Fibroblast of peridontal ligament (primary cell): ENCODE data around the gene CMSS1.
A peak's percentile ranks its signal among the peaks of the same experiment; 100 is the strongest.

ENCODE experiments used
- DNase-seq: peaks from one replicate; pipeline ENCODE4 v3.0.0-alpha.2; 2010; ENCODE audit errors: extremely low read depth

The CMSS1 gene

DNA sequence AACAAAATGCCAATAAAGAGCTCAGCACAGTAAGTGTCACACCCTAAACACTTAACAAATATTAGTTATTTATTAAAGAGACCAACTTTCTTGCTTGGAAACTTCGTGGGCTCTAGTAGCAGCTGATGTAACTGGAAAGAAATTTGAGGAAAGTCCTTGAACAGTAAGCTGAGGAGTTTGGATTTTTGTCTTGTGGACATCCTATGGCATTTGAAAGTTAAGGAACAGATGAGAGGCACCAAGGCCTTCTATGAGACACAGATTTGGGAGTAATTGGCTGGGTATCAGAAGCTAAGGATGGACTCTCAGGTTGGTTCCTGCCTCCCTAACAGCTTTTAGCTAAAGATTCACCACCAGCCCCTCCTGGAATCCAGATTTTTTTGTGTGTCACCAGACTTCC is 356.3 kb downstream of the CMSS1 start:
- DNase-seq, result peak; percentile 29

DNA sequence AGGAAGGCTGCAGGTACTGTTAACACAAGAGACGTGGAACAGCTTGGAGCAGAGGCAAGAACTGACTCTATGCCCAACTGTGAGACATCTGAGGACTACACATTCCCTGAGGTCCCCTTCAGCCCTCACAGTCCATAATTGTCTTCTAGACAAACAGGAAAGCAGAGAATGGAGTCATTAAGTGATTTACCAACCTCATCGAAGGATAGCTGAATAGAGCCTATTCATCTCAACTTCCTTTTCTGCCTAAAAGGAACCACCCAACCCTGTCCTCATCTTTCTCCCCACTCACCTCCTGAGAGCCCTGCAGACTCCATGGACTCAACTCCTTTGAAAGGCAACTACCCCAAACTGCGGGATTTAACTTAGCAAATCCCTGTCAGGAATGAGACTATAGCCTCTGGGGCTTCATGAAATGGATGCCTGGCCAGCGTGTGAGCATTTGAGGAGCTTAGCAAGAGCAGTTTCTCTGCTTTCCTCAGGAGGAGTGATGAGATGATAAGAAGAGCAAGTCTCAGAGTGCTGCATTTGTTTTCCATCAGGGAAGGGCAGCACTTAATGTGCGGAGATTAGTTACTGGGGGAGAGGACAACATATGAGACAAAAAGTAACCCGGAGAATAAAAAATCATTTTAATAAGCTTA is 358.1 kb downstream of the CMSS1 start:
- no peak for DNase-seq

DNA sequence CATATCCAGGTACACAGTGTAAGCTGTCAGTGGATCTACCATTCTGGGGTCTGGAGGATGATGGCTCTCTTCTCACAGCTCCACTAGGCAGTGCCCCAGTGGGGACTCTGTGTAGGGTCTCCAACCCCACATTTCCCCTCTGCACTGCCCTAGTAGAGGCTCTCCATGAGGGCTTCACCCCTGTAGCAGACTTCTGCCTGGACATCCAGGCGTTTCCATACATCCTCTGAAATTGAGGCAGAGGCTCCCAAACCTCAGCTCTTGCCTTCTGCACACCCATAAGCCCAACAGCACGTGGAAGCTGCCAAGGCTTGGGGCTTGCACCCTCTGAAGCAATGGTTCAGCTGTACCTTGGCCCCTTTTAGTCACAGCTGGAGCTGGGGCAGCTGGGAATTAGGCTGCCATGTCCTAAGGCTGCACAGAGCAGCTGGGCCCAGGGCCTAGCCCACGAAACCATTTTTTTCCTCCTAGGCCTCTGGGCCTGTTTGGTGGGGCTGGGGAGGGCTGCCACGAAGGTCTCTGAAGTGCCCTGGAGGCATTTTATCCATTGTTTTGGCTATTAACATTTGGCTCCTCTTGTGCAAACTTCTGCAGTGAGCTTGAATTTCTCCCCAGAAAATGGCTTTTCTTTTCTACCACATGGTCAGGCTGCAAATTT is 362.2 kb downstream of the CMSS1 start:
- no peak for DNase-seq

DNA sequence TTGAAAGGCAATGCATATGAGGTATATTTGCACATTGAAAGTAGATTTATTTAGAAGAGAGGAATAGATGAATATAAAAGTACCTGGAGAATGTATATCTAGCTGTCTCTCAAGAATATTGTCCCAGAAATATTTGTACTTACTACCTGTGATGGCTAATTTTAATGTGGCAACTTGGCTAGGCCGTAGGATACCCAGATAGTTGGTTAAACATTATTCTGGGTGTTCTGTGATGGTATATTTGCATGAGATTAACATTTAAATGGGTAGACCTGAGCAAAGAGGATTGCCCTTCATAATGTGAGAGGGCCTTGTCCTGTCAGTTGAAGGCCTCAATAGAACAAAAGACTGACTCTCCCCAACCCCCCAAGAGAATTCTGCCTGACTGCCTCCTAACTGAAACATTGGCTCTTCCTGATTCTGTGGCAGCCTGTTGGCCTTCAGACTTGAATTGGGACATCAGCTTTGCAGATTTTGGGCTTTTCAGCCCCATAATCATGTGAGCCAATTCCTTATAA is 366.0 kb downstream of the CMSS1 start:
- DNase-seq, result no peak

DNA sequence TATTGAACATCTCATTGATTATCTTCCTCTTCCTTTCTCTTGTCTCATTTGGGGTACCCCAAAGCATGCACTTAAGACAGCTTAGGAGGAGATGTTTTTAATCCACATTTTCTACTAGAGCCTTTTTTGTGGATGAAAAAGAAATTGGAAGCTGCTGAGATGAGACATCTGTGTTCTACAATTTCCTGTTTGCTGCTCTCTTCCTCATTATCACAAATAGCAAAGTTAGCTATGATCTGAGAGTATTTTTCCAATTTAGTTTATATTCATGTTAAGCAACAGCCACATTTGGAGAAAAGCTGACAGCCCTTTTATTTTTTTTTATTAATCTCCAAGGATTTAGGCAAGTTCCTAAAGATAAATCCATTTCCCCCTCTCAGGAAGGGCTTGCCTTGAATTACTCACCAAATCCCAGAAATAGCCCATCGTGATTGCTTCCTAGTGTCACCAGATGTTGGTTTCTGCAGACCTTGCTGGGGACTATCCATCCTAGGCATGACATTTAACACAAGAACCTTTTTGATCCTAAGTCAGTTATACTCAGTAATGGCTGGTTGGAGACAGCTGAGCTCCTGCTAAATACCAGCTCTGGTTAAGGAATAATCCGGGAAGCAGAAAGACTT is 367.4 kb downstream of the CMSS1 start:
- no peak for DNase-seq

DNA sequence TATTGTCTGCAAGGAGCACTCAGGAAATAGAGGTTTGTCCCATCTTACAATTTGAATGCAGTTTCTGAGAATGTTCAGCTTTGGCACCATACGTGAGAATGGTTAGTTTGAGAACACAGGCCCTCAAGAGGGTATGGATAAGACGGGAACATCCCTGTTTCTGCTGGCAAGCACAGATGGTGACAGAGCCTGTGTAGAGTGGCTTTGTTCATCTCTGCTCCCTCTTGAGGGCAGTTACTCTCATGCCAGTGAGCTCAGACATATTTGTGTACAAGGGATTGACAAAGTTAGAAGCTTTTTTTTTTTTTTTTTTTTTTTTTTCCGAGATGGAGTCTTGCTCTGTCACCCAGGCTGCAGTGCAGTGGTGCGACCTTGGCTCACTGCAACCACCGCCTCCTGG is 368.2 kb downstream of the CMSS1 start:
- DNase-seq, result no peak

DNA sequence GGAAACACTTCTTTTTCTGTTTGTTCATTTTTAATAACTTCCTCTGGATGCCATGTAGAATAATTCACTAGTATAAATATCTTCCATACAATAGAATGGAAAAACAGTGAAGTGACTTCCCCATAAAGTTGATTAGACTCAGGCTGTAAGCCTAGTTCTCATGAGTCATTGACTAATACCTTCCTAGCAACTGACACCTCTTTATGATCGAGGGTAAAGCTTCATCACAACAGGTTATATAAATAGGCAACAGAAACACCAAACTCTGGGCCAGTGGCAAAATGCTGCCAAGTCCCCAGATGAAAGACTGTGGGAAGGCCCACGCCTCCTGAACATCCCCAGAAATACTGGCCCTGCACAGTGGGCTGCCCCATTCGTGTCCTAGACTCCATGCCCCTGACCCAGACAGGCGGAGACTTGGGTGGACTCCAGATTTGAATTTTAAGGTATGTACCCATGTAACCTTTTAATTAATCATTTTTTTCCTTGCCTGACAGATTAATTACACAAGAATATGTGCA is 371.8 kb downstream of the CMSS1 start:
- no peak for DNase-seq

DNA sequence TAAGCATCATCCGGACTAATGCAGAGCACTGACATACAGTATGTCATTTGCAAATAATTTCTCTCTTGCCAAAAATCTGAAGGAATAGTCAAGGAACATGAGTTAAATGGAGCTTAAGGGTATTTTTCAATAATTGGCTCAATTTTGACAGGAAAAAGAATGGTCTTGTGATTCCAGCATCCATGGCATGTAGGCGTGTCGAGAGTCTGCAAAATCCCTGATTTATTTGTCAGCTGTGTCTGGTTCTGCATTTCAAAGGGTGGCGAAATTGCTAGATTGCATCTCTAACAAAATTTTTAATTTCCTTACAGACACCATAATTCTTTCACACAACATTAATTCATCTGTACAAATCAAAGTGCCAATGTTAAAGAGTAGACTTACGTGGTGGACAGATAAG is 377.7 kb downstream of the CMSS1 start:
- DNase-seq, result no peak

DNA sequence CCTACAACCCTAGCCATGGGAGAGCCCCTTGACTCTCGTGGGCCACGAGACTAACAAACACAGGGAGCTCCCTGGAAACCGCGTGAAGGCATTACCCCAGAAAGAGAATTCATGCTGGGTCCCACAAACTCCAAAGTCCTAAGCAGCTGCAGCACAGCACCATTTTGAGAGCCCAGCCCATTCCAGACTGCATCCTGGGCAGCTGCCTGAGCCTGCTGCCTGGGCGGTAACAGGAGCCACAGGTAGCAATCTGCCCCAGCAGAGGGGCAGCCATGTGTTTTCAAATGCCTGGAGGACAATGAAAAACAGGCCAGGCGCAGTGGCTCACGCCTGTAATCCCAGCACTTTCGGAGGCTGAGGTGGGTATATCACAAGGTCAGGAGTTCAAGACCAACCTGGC is 380.2 kb downstream of the CMSS1 start:
- no peak for DNase-seq

DNA sequence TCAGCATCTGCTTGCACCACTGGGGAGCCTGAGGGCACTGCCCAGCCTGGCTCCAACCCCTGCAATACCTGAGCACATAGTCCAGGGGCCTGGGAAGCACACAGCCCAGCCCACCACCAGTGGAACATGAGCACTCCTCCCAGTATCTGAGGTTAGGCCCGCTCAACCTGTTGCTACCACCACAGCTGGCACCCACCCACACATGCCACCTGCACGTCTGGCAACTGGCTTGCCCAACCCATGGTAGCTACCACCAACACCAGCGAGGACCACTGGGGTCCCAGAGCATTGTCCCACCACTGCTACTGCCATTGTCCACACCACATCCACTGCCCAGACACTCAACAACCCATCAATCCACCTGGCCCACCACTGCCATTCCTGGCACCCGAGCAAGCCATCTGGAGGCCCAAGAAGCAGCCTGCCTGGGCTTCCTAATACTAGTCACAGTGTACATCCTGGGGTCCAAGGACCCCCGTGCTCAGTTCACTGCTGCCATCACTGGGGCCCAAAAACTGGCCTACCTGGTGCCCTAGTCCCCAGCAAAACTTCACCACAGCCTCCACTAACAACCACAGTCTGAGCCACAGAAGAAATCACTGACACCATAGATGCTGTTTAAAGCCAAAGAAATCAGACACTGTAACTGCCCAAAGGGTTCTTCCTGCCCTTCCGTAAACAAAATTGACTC is 381.1 kb downstream of the CMSS1 start:
- no peak for DNase-seq

DNA sequence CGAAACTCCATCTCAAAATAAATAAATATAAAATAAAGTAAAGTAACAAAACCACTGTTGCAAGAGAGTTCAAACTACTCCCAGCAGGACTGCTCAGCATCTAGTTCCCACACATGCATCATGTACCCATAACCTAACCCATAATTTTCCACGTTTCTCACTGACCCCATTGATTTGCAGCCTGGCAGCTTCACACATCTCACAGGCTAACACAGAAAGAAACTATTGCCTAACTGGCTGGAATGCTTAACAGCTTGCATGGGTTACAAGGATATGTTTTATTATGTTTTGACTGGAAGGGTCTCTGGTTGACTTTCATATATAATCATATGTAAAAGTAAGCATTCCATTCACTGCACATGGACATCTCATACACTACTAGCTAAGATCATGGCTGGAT is 387.5 kb downstream of the CMSS1 start:
- DNase-seq, result peak; percentile 77

DNA sequence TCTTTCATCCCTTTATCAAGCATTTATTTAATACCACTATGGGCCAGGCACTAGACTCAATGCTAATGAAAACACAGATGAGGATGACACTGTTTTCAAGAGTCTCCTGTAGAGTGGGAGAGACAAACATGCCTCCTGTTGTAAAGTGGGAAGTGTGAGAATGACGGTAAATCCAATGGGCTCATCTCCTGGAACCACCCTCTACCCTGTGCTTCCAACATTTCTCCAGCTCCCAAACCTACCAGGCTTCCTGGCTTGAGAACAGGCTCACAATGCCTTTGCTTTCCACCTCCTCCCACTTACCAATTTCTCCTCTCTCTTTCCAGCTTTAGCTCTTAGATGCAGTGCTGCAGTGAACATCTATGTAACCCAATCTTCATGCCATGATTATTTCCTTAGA is 389.0 kb downstream of the CMSS1 start:
- DNase-seq, result no peak

DNA sequence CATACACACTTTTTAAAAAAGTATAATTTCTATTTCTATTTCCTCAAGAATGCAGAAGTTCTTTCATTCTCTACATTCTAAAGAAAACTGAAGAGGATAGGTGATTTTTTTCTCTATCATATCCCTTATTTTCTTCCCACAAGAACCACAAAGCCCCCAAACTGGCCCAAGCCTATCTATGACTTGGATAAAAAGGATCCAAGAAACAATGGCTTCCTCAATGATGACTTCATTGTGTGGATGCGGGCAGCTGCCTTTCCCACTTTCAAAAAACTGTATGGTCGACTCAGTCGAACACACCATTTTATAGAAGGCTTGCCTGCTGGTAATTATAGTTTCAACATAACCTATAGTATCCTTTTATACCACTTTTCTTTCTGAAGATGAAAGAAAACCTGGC is 390.2 kb downstream of the CMSS1 start:
- no peak for DNase-seq

DNA sequence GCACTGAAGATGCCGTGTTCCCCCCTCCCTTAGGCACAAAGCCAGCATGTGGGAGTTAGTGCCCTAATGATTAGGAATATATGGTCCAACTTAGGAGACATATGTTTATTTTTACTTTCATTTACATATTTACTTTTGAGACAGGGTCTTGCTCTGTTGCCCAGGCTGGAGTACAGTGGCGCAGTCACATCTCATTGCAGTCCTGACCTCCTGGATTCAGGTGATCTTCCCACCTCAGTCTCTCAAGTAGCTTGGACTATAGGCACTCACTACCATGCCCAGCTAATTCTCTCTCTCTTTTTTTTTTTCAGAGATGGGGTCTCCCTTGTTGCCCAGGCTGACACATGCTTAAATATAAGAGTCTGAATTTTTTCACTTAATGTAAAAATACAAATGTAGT is 391.5 kb downstream of the CMSS1 start:
- DNase-seq, result no peak

DNA sequence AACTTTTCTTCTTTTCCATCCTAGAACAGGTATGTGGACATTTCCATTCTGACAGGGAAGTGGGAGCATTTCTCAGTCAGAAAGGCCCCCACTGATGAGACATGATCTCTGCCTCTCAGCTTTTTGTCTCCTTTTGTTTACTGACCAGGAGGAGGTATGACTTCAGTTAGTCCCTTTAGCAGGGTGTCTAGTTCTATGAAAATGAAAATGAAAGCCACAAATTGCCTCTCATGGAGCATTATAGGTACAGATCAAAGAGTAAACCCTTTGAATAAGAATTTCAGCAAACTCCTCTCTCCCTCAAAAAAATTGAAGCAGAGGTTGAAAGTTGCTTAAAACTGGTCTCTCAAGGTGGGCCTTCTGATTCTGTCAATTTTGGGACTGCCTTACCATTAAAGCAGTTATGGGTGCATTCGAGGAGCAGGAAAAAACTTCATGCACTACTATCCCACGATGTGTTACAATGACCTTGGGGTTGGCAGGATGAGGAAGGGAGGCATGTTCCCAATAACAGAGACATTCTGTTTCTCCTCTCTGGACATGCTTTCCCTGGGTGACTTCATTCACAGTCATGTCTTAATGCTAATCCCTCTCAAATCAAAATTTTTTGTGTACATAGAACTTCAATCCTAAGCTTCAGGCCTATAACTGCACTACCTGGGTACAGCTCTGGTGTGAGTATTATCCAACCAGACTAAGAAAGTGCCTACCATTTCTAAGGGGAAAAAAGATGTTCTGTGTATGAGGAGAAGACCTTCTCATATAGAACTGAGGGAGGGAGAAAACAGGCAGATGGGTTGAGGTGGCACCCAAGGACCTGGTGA is 392.5 kb downstream of the CMSS1 start:
- DNase-seq, result peak; percentile 36

DNA sequence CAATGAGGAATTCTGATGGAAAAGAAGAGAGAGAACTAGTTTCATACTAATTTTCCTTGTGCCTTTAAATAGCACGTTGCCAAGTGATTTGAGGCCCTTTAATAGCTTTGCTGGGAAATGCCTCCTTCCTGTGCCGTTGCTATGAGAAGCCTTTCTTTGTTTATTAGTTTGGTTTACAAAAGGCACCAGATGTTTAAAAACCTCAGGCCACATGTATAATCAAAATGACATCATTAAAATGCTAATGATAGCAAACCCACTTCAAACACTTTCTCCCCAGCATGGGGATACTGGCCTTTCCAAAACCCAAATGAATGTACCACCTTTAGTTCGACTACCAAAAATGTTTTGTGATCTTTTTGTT is 393.1 kb downstream of the CMSS1 start:
- DNase-seq, result peak; percentile 96

DNA sequence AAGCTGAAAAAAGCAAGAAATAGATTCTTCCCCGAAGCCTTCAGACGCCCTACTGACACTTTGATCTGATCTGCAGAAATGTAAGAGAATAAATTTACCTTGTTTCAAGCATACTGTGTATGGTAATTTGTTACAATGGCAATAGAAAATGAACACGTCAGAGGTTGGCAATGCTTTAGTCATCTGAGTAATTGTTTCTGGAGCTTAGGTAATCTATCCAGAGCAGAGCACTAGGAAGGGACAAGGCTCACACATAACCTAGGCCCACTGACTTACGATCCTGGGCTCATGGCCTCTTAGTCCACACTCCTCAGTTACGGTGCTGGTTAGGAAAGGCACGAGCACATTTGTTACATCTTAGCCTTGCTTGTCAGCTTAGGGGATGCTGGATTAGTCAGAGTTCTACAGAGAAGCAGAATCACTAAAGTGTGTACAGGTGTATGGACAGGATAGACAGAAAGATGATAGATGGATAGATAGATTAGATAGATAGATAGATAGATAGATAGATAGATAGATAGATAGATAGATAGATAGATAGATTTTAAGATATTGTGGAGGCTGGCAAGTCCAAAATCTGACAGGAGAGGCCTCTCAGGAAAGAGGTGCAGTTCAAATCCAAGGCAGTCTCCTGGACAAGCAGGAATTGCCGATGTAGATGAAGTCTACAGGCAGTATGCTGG is 396.4 kb downstream of the CMSS1 start:
- no peak for DNase-seq

DNA sequence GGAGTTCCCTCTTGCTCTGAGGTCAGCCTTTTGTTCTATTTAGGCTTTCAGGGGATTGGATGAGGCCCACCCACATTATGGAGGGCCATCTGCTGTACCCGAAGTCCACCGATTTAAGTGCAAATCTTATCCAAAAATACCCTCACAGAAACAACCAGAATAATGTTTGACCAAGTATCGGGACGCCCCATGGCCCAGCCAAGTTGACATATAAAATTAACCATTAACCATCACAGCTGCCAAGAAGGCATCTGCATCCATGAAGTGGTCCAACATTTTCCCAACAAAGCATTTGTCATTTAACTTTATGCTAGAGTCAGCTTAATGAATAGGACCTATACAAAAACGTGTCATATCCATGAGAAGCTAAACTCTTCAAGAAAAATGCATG is 396.9 kb downstream of the CMSS1 start:
- no peak for DNase-seq

DNA sequence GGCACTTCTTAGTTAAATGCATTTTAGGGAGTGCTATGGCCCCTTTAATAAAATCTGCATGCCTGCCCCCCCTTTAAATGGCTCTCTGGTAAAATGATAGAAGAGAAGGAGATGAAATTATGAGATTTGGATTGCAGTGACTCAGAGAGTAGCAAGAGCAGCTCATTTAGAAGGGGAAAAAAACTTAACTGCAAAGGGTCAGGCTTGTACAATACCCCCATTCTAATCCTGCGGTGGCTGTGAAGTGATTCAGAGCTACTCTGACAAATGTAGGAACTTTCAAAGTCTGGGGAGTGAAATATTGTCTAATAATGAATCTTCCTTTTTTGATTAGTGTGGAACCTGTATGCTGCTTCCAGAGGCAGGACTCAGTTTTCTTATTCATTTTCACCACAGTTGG is 399.1 kb downstream of the CMSS1 start:
- no peak for DNase-seq

DNA sequence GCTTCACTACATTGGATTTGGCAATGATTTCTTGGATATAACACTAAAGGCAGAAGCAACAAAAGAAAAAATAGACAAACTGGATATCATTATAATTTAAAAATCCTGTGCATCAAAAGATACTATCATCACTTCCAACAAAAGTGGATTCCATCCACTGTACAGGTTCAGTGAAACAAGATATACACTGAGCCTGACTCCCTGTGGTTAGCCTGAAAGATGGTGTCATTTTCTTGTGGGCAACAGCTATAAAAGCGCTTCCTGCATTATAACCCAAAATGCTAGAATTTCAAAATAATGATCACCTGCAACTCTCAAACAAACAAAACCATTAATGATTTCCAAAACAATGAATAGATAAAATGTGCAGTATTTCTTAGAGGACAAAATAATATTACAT is 403.5 kb downstream of the CMSS1 start:
- DNase-seq, result no peak

DNA sequence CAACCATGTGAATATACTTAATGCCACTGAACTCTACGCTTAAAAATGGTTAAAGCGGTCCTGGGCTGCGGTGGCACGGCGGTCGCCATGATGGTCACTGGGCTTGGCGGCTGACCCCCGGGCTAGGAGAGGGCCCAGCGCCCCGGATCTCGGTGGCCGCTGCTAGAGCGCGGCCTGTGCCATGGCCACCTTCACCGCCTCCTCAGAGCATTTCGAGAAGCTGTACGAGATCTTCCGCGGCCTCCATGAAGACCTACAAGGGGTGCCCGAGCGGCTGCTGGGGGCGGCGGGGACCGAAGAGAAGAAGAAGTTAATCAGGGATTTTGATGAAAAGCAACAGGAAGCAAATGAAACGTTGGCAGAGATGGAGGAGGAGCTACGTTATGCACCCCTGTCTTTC is 407.5 kb downstream of the CMSS1 start:
- DNase-seq, result no peak
